ENCODE data around the gene DAD1.

DAD1 gene

GRCh38 chr14:22533739-22534359 is 55.2 kb downstream of the DAD1 start:
- DNase-seq = no peak

GRCh38 chr14:22533057-22533704 is 55.8 kb downstream of the DAD1 start:
- no peak for DNase-seq

DNA sequence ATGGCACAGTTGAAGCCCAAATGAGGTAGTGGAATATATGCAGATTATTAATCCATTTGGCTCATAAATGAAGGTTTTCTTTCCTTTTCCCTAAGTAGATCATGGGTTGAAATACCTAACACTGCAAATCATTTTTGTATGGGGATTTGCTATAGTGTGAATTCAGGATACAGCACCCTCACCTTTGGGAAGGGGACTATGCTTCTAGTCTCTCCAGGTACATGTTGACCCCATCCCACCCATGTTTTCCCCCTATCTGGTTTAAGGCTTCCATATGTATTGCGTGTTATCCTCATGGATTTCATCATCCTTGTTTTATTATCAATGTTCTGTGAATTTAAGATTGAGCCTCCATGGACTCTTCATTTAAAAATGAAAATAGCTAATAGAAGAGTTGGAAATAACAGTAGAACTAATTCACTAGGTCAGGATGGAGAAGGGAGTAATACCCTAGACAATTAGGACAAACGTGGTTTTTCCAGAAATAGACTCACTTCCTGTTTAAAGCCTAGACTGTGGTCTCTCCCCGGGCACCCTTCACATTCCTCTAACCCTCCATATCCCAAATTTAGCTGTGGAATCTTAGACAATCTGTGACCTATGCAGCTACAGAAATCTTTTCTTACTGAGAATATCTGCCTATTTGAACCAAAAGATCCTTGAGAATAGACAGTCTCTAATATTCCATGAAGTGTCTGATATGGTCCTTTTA is 56.5 kb downstream of the DAD1 start:
- peak; percentile 67 for DNase-seq

DNA sequence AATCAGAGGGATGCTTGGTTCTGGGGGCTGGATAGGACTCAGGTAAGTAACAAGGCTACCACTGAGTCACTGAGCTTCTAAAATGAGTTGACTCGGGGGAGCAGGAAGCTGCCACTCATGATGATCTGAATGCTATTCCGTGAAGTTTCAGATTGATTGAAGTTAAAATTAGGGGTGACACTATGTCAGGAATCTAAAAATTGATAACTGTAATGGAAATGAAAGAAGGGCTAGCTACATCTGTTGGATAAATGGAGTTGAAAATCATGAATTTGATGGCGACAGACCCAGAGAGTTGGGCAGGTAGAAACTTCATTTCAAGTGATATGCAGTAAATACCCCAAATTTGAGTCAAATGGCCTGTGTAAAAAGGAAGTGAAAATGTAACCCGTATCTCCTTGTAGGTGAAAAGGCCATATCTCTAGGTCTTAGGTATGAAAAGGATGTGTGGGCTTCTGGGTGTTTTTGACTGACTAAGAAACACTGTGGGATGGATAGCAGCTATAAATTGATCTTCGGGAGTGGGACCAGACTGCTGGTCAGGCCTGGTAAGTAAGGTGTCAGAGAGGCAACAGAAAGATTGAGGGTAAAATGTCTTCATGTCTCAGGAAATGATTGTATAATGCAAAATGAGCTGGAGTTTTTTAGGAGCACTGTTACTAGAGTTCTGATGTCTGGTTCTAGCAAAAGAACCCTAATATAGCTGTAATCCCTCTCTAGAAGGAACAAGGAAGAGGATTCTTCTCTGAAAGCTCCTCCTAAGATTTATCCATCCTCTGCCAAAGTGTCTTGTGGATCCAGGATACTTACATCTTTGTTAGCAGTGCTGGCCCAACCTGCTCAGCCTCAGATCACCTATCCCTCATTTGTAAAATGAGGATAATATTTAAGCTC is 57.3 kb downstream of the DAD1 start:
- no peak for DNase-seq

DNA sequence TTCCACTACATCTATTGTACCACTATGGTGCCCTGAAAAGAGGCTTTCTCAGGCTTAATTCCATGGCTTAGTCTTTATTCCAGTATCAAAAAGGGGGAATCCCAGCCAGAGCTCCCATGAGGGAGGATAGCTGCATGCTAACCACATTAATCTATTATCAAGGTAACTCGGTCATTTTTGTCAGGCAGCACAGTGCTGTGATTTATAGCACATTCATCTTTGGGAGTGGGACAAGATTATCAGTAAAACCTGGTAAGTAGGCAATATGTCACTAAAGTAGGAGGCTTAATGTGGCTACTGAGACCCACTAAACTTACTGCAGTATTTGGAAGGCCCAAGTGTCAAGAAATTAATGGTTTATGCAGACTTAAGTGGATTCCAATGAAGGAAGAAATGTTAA is 58.9 kb downstream of the DAD1 start:
- DNase-seq = no peak

- DNase-seq = no peak
Observed at GRCh38 chr14:22526744-22527143, 62.3 kb downstream of the DAD1 start.

DNA sequence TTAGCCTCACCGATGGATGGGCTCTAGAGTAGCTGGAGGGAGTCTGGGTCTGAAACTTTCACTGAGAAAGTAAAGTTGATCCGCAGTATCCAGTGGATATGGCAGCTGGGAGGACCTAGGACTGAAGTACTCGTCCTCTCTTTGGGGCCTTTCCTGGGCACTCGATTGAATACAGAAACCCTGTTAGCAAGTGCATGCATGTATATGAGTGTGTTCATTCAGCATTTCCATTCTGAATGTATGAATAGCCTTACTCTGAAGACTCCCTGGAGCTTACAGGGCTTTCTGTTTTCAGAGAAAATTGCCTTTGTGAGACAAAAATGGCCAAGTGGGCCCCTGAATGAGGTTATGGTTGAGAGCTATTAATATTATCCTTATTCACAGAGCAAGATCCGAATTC is 62.8 kb downstream of the DAD1 start:
- DNase-seq = no peak

DNA sequence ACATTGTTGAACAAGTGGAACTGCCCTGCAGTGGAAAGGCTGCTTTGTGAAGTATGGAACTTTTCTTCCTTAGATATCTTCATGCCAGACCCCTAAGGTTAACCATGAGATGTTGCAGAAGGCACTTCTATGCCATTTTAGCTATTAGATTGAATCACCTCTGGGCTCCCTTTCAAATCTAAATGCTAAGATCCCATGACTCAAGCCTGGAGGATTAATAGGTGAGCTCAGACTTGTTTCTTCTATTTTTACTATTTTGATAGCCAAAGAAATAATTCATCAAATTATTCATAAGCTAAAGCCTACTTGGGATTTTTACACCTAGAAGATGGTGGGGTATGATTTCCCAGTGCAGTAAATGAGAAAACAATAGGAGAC is 64.3 kb downstream of the DAD1 start:
- no peak for DNase-seq

DNA sequence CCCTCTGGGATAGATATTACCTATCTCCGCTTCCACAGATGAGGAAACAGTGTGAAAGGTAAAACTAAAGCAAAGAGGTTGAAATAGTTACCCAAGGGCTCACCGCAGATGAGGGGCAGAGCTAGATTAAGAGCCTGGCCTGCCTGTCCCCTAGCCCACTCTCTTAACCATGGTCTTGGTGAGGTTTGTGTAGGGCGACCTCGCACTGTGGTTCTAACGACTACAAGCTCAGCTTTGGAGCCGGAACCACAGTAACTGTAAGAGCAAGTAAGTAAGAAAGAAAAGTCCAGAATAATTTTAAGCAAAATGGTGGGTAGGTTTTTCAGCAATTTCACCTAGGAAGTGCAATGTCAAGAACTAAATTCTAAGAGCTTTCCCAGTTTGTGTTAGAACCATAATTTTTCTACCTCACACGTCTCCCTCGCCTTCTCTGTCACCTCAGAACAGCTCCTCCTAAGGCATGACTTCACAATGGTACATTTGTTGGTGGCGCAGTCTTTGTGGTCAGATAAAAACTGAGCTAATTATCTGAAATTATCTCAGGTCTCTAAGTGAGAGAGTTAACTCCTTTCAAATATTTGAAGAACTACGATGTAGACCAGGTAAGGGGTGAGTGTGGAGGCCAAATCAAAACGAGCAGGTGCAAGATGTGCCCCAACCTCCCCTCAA is 64.8 kb downstream of the DAD1 start:
- no peak for DNase-seq

DNA sequence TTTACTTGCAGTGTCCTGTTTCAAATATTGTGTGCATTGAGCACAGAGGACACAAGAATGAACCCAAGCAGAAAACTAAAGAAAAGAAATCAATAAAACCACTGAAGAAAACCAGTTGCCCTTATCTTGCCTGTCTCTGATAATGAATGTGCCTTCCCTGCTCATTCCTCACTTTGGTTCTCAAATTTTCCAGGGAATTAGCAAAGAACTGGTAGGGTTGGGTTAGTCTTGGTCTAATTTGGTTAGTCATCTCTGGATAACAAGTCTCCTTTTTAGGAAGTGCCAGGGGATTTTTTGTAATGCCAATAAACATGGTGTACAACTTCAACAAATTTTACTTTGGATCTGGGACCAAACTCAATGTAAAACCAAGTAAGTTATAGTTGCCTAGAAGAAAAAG is 65.7 kb downstream of the DAD1 start:
- DNase-seq = no peak

DNA sequence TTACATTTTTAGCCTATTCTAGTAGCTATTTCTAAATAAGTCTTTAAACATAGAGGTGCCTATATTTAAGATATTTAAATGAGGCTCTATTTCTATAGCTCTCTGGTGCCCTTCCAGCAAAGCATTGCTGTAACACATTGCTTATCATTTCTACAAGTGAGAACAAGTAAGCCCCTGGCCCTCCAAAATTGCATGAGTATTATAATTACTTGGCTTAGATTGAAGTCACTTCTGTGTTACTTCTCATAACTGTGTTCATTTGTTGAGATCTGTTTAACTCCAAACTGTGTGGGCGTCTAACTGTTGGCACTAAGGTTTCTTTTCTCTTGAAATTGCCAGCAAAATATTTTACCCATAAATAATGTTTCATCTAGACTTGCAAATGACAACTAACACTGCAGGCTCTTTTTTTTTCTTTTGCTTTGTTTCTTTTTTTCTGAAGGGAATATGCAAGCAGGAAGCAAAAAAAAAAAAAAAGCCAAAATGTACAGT is 66.5 kb downstream of the DAD1 start:
- no peak for DNase-seq

DNA sequence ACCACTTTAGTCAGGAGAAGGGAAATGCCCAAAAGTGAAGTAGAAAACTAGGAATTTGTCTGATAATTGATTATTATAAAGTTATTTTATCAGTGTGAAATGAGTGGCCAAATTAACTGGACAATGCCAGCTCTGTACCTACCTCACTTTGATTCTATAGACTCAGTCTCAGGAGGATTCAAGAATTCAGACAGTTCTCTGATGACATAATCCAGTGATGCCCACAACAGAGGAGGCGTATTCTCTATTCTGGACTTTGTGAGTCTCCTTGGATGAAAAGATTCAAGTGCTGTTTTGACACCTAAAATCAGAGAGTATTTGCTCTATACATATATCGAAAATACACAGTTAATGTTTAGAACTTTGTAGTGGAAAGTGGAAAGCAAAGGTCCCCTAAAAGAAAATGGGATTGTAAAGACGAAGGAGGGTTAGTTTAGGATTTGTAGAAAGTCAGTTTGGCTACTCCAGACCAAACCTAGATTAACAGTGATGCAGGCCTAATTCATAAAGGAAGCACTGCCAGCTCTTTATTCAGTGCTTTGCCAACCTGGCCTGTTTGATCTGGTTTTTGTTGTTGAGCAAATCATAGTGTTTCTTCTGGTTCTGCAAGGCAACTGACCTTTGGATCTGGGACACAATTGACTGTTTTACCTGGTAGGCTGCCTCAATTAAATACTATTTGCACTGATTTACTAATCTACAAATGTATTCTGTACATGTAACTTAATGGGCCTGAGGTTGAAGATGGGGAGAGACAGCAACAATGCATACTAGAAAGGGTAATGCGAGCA is 67.4 kb downstream of the DAD1 start:
- no peak for DNase-seq

DNA sequence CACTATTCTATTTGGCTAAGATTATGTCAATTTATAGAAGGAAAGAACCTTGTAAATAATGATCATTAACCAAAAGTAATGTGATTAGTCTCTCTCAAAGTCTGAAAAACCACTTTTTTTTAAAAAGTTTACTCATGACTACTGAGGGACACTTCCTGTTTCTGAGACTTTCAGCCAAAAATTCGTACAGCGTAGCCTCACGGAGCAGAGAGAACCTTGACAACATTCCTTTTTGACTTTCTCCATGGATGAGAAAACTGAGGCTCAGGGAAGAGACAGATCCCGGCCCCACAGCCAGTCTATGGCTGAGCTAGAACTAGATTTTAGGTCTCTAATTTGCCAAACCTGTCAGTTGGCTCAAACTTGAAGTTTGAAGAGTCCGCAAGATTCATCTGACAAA is 68.2 kb downstream of the DAD1 start:
- DNase-seq = no peak

- peak; percentile 48 for DNase-seq
Observed at GRCh38 chr14:22519877-22520685, 68.9 kb downstream of the DAD1 start.

- no peak for DNase-seq
Observed at GRCh38 chr14:22518073-22518472, 71.0 kb downstream of the DAD1 start.

DNA sequence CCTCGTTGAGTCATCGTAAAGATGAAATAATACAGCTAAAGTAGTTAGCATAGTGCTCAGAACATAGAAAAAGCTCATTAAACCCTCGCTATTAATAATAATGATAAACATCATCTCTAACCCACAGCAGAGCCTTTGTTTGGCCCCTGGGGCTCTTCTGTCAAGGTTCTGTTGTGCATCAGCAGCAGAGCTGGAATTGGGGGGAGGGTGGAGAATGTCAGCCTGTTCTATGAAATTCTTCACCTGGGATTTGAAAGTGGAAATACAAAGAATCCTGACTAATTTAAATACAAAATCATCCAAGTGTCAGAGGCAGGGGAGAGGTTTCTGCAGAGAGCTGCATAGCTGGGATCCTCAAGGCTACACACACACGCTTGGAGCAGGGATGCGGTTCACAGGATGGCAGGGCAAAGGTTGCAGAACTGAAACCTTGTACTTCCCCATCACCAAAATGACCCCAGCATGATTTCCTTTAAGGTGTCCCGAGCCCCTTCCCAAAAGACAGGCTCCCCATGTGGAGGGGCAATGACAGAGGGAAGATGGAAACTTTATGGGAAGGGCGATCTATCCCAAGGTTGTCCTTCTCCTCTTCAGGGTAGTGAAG is 71.8 kb downstream of the DAD1 start:
- DNase-seq = no peak

DNA sequence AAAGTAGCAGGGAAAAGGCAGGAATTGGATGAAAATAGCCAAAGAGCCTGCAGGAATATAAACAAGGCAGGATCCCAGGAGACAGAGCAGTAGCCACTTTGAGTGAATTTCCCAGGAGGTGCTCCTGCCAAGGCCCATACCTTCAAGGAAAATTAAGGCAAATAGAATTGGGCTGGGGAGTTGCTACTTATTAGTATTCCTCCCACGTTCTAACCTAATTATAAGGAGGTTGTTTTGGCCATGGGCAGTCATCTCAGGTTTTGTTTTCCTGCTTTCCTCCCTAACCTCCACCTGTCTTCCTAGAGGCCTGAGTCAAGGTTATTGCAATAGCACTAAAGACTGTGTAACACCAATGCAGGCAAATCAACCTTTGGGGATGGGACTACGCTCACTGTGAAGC is 73.1 kb downstream of the DAD1 start:
- no peak for DNase-seq
